Esophagus squamous epithelium (tissue), 5 donors: Measurements from ENCODE around the gene ZFPM1. TPM values are rescaled to one million over a fixed set of nuclear protein-coding genes. Genes with fewer than 3 reads are reported as not detected.

ENCODE experiments used
- DNase-seq: peaks from one replicate; lab custom pipeline; 2025; lab: John Stamatoyannopoulos, UW
- H3K27ac ChIP-seq, 4 donors: fragments of 200-600 bp; sonication (generic); one replicate each; pipeline ENCODE4 v1.5.1; 2016 to 2019; ENCODE audit warnings: mild to moderate bottlenecking in 1 of 4
- H3K27me3 ChIP-seq, 4 donors: fragments of 200-600 bp; sonication (generic); 1 replicate in 3 of 4; 2 replicates in 1 of 4; pipeline versions ENCODE4 v1.5.1 to v1.6.0; 2017 to 2021; ENCODE audit warnings: antibody characterized with exemption in 1 of 4
- H3K36me3 ChIP-seq, 3 donors: fragments of 200-600 bp; sonication (generic); one replicate each; pipeline ENCODE4 v1.5.1; 2016 to 2019
- H3K4me1 ChIP-seq, 3 donors: fragments of 200-600 bp; sonication (generic); one replicate each; pipeline ENCODE4 v1.5.1; 2017 to 2019
- H3K4me3 ChIP-seq, 4 donors: fragments of 200-600 bp; sonication (generic); 1 replicate in 3 of 4; 2 replicates in 1 of 4; pipeline ENCODE4 v1.5.1; 2016 to 2019; ENCODE audit warnings: mild to moderate bottlenecking in 2 of 4, moderate library complexity in 1 of 4
- H3K9me3 ChIP-seq, 3 donors: fragments of 200-600 bp; sonication (generic); one replicate each; pipeline ENCODE4 v1.5.1; 2016 to 2019
- CTCF ChIP-seq, 6 experiments: fragments of 450-650 bp in 4 of 6; fragments of 200-600 bp in 2 of 6; sonication (generic) in 2 of 6; IDR thresholded peaks; one replicate each; pipeline ENCODE4 v1.5.1; 2016 to 2019; ENCODE audit warnings: antibody characterized with exemption in 6 of 6, mild to moderate bottlenecking in 4 of 6, moderate library complexity in 4 of 6
- POLR2A ChIP-seq, 4 donors: fragments of 450-650 bp; IDR thresholded peaks; one replicate each; pipeline ENCODE4 v1.6.1; 2017; ENCODE audit warnings: antibody characterized with exemption in 4 of 4, mild to moderate bottlenecking in 4 of 4, moderate library complexity in 3 of 4
- WGBS, 2 donors: methylation state at CpG; one replicate each; pipeline ENCODE4 v1.1.5; 2018; 5-methylcytosine and 5-hydroxymethylcytosine counted together
- intact Hi-C: fragments of 100-400 bp; cut with DNase I; formaldehyde crosslinking; loops from one replicate; pipeline ENCODE4 v1.15.0; 2022
- total RNA-seq, 4 donors: library from RNA; depleted of rRNA; stranded (reverse); fragments of >200 nt; gene quantifications; one replicate each; pipeline ENCODE4 v1.1.0, GENCODE V29; 2016
- donor health status: DM: yes; HTN: yes; CAD: no.

Gene ZFPM1
- total RNA-seq, 4 donors from 2014 or later, result 0.67 to 1.7 (median 1.2) TPM

- Histone ChIP-seq H3K27ac (no peak overlapping the region), H3K36me3 (no peaks in the 10 kb centered on the region), H3K4me1 (peaks cover under 1 to 18% (median 5%) of the 10 kb centered on the region in 3 donors), H3K9me3 (peaks cover 0 to 32% (median 15%) of the 10 kb centered on the region in 3 donors), H3K27me3 (peaks cover 0 to 57% (median 2%) of the 10 kb centered on the region in 4 donors), H3K4me3 (no peak overlapping the region)
- TF ChIP-seq CTCF (IDR thresholded peaks at IDR 0.05) (no peak), POLR2A (IDR thresholded peaks at IDR 0.05) (no peak)
- intact Hi-C loops, result no loop called here
- WGBS, 2 donors, result 65% methylated on average over 3 of the region's 20 CpGs; no CpG with 5 or more reads in 1 of the 2 donors
- no peak for DNase-seq
Observed at GRCh38 chr16:88540346-88540977, 87.4 kb downstream of the ZFPM1 start.

- 53 to 61% methylated on average over 6 to 7 of the region's 15 CpGs for WGBS, 2 donors
Observed at GRCh38 chr16:88541831-88542616, 88.9 kb downstream of the ZFPM1 start.

GRCh38 chr16:88543230-88543813 lies 90.2 kb downstream of the ZFPM1 start:
- 81% methylated on average over 8 of the region's 8 CpGs for WGBS, 2 donors
- DNase-seq, result no peak
- intact Hi-C loops, result no loop called here
- no peak for TF ChIP-seq POLR2A (IDR thresholded peaks at IDR 0.05)
- TF ChIP-seq CTCF (IDR thresholded peaks at IDR 0.05), result no peak
- H3K4me3 ChIP-seq, result no peak overlapping the region
- H3K27ac ChIP-seq, result no peak overlapping the region
- H3K4me1 ChIP-seq, result no peaks in the 10 kb centered on the region
- peaks cover 0 to 32% (median 15%) of the 10 kb centered on the region in 3 donors for H3K9me3 ChIP-seq
- no peaks in the 10 kb centered on the region for H3K36me3 ChIP-seq
- peaks cover 0 to 62% (median 2%) of the 10 kb centered on the region in 4 donors for H3K27me3 ChIP-seq

More at GRCh38 chr16:88541831-88542616, 88.9 kb downstream of the ZFPM1 start:
- Histone ChIP-seq H3K4me1 (peaks cover 0 to 4% (median 2%) of the 10 kb centered on the region in 3 donors), H3K27me3 (peaks cover 0 to 68% (median 2%) of the 10 kb centered on the region in 4 donors), H3K9me3 (peaks cover 0 to 32% (median 15%) of the 10 kb centered on the region in 3 donors), H3K4me3 (no peak overlapping the region), H3K27ac (no peak overlapping the region), H3K36me3 (no peaks in the 10 kb centered on the region)
- TF ChIP-seq CTCF (IDR thresholded peaks at IDR 0.05) (no peak), POLR2A (IDR thresholded peaks at IDR 0.05) (no peak)
- DNase-seq, result no peak
- intact Hi-C loops, result no loop called here

- DNase-seq, result no peak
- intact Hi-C loops, result no loop called here
- Histone ChIP-seq H3K27me3 (peaks cover 0 to 57% (median 0%) of the 10 kb centered on the region in 4 donors), H3K36me3 (no peaks in the 10 kb centered on the region), H3K4me1 (peaks cover 0 to 5% (median 4%) of the 10 kb centered on the region in 3 donors), H3K27ac (no peak overlapping the region), H3K9me3 (peaks cover 0 to 32% (median 15%) of the 10 kb centered on the region in 3 donors), H3K4me3 (no peak overlapping the region)
- TF ChIP-seq CTCF (IDR thresholded peaks at IDR 0.05) (no peak), POLR2A (IDR thresholded peaks at IDR 0.05) (no peak)
- 68 to 83% methylated on average over 6 to 7 of the region's 7 CpGs for WGBS, 2 donors
Observed at GRCh38 chr16:88545781-88546180, 92.7 kb downstream of the ZFPM1 start.
